Islet precursor cell (in vitro differentiated cells): ENCODE measurements around the gene KCNK6.
"Not testable (repeated sequence)": the region's sequence is repeated elsewhere in the genome, so short reads cannot be mapped to it uniquely, and the experiment has no call there.

ENCODE experiments used
- DNase-seq: peaks from one replicate; pipeline ENCODE4 v3.0.0-alpha.2; 2018

The KCNK6 gene

GRCh38 chr19:38362076-38362945 is 42.7 kb downstream of the KCNK6 start:
- peak; percentile 93 for DNase-seq

GRCh38 chr19:38362946-38363688 is 43.5 kb downstream of the KCNK6 start:
- not testable (repeated sequence) for DNase-seq

GRCh38 chr19:38367041-38367440 is 47.4 kb downstream of the KCNK6 start:
- DNase-seq = no peak

- no peak for DNase-seq
Observed at GRCh38 chr19:38369584-38369983, 49.9 kb downstream of the KCNK6 start.

- DNase-seq = no peak
Observed at GRCh38 chr19:38370299-38370698, 50.7 kb downstream of the KCNK6 start.

- no peak for DNase-seq
Observed at GRCh38 chr19:38371081-38371480, 51.4 kb downstream of the KCNK6 start.

- DNase-seq = no peak
Observed at GRCh38 chr19:38373907-38374331, 54.3 kb downstream of the KCNK6 start.

- peak; percentile 99 for DNase-seq
Observed at GRCh38 chr19:38374332-38375097, 54.9 kb downstream of the KCNK6 start, which contains the start of gene PSMD8. TSS of gene PSMD8 (plus strand) at chr19:38374571. CDS start at chr19:38374602, 31 bp downstream.

GRCh38 chr19:38375098-38375493 is 55.5 kb downstream of the KCNK6 start:
- no peak for DNase-seq

GRCh38 chr19:38375748-38376147 is 56.1 kb downstream of the KCNK6 start:
- DNase-seq = no peak

- no peak for DNase-seq
Observed at GRCh38 chr19:38376576-38376975, 56.9 kb downstream of the KCNK6 start.

GRCh38 chr19:38377052-38377451 is 57.4 kb downstream of the KCNK6 start:
- DNase-seq = no peak

GRCh38 chr19:38378866-38379265 is 59.2 kb downstream of the KCNK6 start:
- DNase-seq = no peak

GRCh38 chr19:38381138-38381537 is 61.5 kb downstream of the KCNK6 start:
- no peak for DNase-seq
